Stimulated activated CD8-positive, alpha-beta memory T cell treated with anti-CD3 and anti-CD28 coated beads, Interleukin-15, amount 100 ng/mL, for 1 hour (primary cell): ENCODE measurements around the gene KIAA0513.
A peak's percentile ranks its signal among the peaks of the same experiment; 100 is the strongest.

Source experiments
- DNase-seq: peaks from one replicate; pipeline ENCODE4 v3.0.0-alpha.2; 2020; ENCODE audit warnings: low read depth

The KIAA0513 gene

GRCh38 chr16:85074225-85074914 is 46.8 kb downstream of the KIAA0513 start:
- no peak for DNase-seq

- DNase-seq = no peak
Measured at GRCh38 chr16:85075236-85075924, 47.8 kb downstream of the KIAA0513 start.

DNA sequence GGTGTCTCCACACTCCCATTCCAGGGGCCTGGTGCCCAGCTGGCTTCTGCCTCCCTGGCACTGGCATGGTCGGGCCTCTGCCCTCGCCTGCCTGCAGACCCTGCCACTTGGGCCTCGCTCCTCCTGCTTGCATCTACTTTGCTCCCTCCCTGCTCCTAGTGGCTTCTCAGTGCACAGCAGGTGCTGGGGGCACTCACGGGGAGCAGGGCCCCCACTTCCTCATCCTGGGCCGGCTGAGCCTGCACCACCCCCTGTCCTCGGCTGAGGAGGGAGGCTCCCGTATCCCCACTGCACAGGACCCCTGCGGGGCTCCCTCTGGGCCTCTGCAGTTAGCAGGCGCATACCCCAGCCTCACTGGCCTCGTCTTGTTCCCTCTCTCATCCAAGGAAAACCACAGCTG is 49.4 kb downstream of the KIAA0513 start:
- DNase-seq = no peak

- no peak for DNase-seq
Measured at GRCh38 chr16:85077576-85078125, 50.1 kb downstream of the KIAA0513 start.

GRCh38 chr16:85078226-85078625 is 50.6 kb downstream of the KIAA0513 start:
- DNase-seq = no peak

DNA sequence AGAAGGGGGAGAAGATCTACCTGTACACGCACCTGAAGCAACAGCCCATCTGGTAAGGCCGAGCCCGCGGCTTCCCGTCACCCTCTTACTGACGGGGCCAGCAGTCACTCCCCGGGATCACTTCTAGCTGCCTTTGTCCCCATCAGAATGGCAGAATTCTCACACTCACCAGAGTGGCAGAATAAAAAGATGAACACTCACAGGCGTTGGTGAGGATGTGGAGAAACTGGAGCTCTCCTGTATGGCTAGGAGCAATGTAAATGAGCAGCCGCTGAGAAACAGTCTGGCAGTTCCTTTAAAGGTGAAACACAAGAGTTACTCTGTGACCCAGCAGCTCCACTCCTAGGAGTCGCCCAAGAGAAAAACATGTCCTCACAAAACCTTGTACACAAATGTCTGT is 51.4 kb downstream of the KIAA0513 start:
- no peak for DNase-seq

DNA sequence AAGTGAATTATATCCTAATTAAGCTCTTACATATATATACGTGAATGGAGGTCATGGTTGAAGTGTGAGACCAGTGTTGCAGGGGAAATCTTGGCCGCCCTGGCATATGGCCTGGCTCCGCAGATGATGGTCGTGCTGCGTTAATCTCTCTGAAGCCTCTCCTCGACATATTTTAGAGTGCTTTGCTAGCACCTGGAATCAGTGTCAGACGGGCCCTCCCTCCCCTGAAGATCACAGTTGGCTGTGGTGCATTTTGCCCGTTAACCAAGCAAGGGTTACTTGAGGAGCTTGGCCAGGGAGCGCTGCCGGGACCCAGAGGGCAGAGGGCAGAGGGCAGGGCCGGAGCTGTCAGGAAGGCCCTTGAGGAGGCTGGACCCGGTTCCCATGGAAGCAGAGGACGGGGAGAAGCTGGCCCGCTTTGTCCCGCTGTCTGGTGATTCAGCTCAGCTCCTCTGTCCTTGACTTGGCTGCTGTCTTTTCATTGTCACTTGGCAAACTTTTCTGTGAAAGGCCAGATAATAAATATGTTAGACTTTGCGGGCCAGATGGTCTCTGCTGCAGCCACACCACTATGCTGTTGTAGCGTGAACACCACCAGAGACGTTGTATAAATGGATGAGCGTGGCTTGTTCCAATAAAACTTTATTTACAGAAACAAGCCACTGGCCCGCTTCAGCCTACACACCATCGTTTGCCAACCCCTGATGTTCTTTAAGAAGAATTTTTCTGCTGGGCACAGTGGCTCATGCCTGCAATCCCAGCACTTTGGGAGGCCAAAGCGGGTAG is 52.4 kb downstream of the KIAA0513 start:
- DNase-seq = no peak

- DNase-seq = no peak
Measured at GRCh38 chr16:85081038-85081437, 53.4 kb downstream of the KIAA0513 start.

DNA sequence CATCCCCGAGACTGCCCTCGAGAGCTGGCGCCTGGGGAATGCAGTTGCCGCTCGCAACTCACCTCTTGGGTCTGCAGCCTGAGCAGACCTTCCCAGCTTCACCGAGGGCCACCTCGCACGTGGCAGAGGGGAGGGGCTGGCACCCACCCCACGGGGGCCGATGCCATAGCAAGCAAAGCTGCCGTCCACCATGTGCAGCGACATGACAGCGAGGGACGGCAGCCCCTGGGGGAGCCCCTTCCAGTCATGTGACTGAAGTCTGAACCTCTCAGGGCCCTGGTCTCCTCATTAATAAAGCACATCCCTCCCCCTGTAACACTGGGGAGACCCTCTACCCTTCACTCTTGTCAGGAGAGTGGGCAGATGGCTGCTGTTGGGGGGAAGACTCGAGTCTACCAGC is 54.2 kb downstream of the KIAA0513 start:
- no peak for DNase-seq

DNA sequence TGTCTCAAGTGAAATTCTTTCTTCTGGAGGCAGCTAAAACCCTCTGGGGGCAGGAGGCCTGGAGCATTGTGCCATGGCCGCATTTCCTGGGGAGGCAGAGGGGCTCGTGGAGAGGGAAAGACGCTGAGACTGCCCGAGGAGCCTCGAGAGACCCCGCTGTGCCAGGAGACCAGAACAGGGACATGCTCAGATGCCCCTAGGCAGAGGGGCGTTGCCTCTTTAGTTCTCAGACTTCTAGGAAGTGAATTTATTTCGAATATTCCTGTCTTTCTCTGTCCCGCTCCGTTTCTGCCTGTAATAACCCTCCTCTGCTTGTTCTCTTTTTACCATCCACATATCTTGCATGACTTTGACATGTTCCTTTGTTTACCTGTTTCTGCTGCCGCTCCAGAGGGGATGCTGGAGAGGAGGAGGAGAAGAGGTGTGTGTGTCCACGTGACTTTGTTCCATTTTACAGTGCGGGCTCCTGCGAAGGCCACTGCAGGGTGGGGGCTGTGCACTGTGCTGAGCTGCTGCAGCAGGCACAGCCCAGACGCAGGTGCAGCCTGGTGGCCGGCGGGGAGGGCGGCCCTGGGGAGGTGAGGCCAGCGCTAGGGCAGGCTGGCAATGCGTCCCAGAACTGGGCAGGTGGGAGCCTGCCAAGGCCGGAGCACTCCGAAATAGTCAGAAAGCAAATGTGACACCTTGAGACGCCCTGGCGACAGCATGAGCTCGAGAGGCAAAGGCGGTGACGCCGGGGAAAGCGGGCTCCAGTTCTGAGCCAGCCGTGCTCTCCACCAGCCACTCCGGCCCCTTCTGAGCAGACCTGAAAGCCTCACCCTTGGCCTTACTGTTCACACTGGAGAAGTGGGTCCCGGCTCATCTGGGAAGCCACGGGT is 54.8 kb downstream of the KIAA0513 start:
- no peak for DNase-seq

DNA sequence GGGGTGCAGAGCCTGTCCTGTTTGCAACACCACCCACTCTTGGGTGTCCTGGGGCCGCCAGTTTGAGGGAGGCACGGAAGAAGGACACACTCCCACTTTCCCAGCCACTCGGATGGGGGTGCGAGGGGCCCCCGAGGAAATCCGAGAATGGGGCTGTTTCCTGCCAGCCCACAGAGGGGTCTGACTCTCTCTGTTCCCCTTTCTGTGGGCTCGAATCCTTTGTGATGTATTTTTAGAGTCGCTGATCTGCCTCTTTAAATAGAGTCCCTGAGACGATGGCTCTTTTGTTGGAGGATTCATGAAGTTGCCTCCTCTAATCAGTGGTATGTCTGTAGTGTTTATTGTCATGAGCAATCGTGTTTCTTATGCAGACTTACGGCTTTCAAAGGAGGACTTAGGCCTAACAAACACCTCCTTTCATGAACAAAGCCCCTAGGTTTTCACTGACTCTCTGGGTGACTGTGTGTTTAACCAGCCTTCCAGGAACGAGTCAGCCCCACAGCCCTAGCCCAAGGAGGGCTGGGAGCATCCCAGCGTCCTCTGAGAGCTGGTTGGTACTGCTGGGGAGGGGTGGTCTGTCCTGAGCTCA is 55.5 kb downstream of the KIAA0513 start:
- no peak for DNase-seq

GRCh38 chr16:85084841-85085510 is 57.4 kb downstream of the KIAA0513 start:
- no peak for DNase-seq

- DNase-seq = no peak
Measured at GRCh38 chr16:85085721-85086120, 58.1 kb downstream of the KIAA0513 start.

GRCh38 chr16:85086347-85087291 is 59.0 kb downstream of the KIAA0513 start:
- DNase-seq = peak; percentile 56

DNA sequence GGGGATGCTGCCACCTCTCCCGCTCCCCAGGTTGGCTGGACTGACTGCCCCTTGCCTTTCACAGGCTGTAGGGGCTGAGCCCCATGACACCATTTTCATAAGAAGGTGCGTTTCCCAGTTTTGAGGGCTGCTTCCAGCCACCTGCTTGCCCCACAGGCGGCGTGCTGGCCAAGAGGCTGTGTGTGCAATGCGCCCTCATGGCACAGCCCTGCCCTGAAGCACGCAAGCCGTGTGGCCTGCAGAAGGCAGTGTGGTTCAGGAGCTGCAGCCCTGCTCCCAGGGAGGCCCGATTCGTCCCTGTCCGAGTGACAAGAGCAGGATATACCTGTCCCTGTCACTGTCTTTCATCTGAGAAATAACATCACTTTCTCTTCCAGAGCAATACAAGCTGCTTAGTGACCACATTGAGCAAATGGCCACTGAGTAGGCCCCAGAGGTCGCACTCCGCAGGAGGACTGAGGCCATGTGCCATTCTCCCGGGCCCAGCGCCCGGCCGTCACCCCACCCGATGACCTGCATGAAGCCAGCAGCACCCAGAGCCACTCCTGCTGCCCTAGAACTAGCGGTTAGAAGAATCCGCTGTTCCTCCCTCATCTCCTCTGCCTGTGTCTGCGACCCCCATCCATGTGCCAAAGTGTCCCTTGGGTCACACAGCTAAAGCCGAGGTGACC is 60.4 kb downstream of the KIAA0513 start:
- DNase-seq = no peak

DNA sequence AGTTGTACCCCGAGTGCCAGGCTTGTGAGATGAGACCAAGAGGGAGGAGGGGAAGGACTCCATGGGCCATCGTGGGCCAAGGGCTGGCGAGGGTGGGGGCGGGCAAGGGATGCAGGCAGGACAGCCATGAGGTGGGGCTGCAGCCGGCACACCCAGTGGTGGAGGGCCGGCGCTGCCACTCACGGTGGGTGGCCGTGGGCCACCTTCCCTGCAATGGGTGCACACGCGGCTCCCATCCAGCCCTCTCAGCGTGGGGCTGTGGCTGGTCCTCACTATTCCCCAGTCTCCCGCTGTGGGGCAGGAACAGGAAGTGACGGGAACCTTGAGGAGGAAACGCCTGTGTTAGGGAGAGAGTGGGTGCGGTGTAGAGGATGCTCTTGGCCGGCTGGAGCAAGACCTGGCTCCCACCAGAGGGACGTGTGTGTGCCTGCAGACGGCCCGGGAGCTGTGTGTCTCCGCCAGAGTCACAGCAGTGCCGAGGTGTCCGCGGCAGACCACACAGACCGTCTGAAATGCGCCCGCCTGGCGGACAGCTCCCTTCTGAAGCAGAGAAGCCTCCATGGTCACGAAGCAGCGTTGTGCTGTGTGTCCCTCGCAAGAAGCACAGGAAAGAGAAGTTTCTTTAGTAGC is 61.1 kb downstream of the KIAA0513 start:
- DNase-seq = no peak

DNA sequence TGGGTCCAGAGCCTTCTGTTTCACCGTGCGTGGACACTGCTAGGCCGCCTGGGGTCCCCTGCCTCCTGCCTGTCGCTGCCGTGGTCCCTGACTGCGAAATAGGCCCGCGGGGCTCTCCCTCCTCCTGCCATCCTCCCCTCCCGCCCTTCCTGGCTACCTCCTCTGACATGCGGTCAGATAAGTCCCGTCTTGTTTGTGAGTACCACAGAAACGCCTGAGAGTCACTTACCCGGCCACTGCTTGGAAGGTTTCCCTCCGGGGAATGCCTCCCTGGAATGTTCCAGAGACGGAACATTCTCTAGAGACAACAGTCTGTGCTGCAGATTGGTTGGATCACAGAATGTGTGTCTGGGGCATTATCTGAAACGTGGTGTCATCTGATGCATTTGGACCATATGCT is 61.9 kb downstream of the KIAA0513 start:
- no peak for DNase-seq

DNA sequence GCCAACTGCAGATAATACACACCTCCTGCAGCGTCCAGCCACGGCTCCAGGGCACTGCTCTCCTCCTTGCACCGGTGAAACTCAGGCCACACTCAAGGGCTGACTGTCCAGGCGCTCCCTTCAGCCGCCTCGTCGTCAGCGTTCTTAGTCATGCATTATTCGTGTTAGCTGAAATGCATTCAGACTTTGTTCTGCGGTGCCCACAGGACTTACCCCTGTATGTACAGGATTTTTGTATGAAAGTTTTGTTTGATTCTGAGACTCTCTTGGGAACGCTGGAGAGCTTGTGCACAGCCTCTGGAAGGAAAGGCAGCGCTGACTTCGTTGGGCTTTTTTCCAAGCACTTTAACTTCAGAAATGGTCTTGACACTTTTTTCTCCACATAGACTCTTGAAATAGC is 62.6 kb downstream of the KIAA0513 start:
- DNase-seq = no peak
